Activated naive CD8-positive, alpha-beta T cell treated with anti-CD3 and anti-CD28 coated beads, Interleukin-2, amount 10 ng/mL, durations not matched to agents 7 days and 5 days (primary cell): ENCODE results near the gene HEG1. TPM values are rescaled to one million over a fixed set of nuclear protein-coding genes. Genes with fewer than 3 reads are reported as not detected.

Source experiments
- ATAC-seq: fragments of 150-1000 bp; cut with Tn5 transposase; one replicate; pipeline ENCODE4 v1.10.0; 2021; ENCODE audit warnings: low read depth, moderate library complexity
- POLR2A ChIA-PET: fragments of 350-600 bp; sonication (Branson Sonifier 250); formaldehyde crosslinking; loops from one replicate; lab custom pipeline; 2021; ENCODE audit warnings: antibody characterized with exemption; lab: Charles Lee
- DNase-seq: peaks from one replicate; pipeline ENCODE4 v3.0.0; 2021
- H3K27ac Mint-ChIP-seq: one replicate; pipeline ENCODE4 v1.8.0; 2022; ENCODE audit warnings: mild to moderate bottlenecking, mixed read lengths
- H3K27me3 Mint-ChIP-seq: one replicate; pipeline ENCODE4 v1.8.0; 2022; ENCODE audit warnings: mild to moderate bottlenecking, moderate library complexity, mixed read lengths
- H3K36me3 Mint-ChIP-seq: one replicate; pipeline ENCODE4 v1.8.0; 2021; ENCODE audit warnings: mild to moderate bottlenecking, mixed read lengths
- H3K4me1 Mint-ChIP-seq: one replicate; pipeline ENCODE4 v1.8.0; 2021; ENCODE audit warnings: mixed read lengths
- H3K4me3 Mint-ChIP-seq: one replicate; pipeline ENCODE4 v1.8.0; 2022; ENCODE audit warnings: mild to moderate bottlenecking, moderate library complexity, mixed read lengths
- H3K9me3 Mint-ChIP-seq: one replicate; pipeline ENCODE4 v1.8.0; 2021; ENCODE audit warnings: mixed read lengths
- total RNA-seq, 2 experiments: library from RNA; stranded (reverse); gene quantifications; one replicate each; pipeline ENCODE4 v1.2.3, GENCODE V29; 2021

HEG1 gene
- total RNA-seq, 2 experiments from 2014 or later: 49.1 to 49.5 TPM

DNA sequence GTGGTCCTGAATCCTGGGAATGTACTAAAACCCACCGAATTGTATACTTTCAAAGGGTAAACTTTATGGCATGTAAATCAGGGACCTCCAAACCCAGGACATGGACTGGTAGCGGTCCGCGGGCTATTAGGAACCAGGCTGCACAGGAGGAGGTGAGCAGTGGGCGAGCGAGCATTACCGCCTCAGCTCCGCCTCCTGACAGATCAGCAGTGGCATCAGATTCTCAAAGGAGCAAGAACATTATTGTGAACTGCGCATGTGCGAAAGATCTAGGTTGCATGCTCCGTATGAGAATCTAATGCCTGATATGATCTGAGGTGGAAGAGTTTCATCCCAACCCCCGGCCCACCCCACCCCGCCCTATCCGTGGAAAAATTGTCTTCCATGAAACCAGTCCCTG lies 22.2 kb downstream of the HEG1 start:
- H3K4me1 Mint-ChIP-seq: peaks cover 33% of the 10 kb centered on the region
- H3K27ac Mint-ChIP-seq: no peak overlapping the region
- ATAC-seq (no peak), DNase-seq (no peak)
- POLR2A ChIA-PET: interaction anchor here (0.6 to 1.0 kb wide), 2 partner anchors 19 to 42 kb away, joined by 3 to 4 read pairs; no protein-coding TSS in a partner anchor
- no peaks in the 10 kb centered on the region for H3K27me3 Mint-ChIP-seq
- H3K9me3 Mint-ChIP-seq: peaks cover 10% of the 10 kb centered on the region
- H3K4me3 Mint-ChIP-seq: no peak overlapping the region
- peaks cover 72% of the 10 kb centered on the region for H3K36me3 Mint-ChIP-seq

DNA sequence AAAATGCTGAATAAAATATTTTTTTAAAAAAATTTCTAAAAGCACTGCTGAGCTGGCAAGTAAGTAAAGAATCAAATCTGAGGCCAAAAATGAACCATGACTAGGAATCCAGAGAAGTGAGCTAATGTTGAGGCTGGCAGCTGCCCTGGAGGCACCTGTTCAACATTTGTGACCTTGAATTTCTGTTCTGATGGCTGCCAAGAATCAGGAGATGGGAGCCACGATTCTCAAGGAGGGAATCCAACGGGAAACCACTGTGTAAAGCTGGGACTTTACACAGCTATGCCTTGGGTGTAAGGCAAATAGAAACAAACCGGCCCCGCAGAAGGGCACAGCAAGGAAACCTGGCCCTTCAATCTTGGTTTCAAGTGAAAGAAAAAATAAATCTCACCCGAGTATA lies 22.7 kb downstream of the HEG1 start:
- POLR2A ChIA-PET: interaction anchor here (0.5 to 1.4 kb wide), 5 partner anchors 10 to 182 kb away, joined by 3 to 5 read pairs (median 4); no protein-coding TSS in a partner anchor
- H3K36me3 Mint-ChIP-seq: peaks cover 72% of the 10 kb centered on the region
- H3K4me1 Mint-ChIP-seq: peaks cover 34% of the 10 kb centered on the region
- ATAC-seq: no peak
- peaks cover 10% of the 10 kb centered on the region for H3K9me3 Mint-ChIP-seq
- H3K27me3 Mint-ChIP-seq: no peaks in the 10 kb centered on the region
- H3K27ac Mint-ChIP-seq: no peak overlapping the region
- no peak overlapping the region for H3K4me3 Mint-ChIP-seq
- no peak for DNase-seq

GRCh38 chr3:125032683-125033082 lies 23.1 kb downstream of the HEG1 start:
- Mint-ChIP-seq H3K4me3 (no peak overlapping the region), H3K27ac (peak overlapping the region; percentile 43), H3K9me3 (peaks cover 9% of the 10 kb centered on the region), H3K4me1 (peaks cover 37% of the 10 kb centered on the region), H3K36me3 (peaks cover 72% of the 10 kb centered on the region), H3K27me3 (no peaks in the 10 kb centered on the region)
- no peak for ATAC-seq
- POLR2A ChIA-PET: interaction anchor here (0.5 to 1.4 kb wide), 5 partner anchors 11 to 182 kb away, joined by 3 to 5 read pairs (median 4); no protein-coding TSS in a partner anchor
- no peak for DNase-seq

GRCh38 chr3:125032100-125032643 lies 23.6 kb downstream of the HEG1 start:
- no peaks in the 10 kb centered on the region for H3K27me3 Mint-ChIP-seq
- H3K36me3 Mint-ChIP-seq: peaks cover 74% of the 10 kb centered on the region
- no peak overlapping the region for H3K4me3 Mint-ChIP-seq
- H3K4me1 Mint-ChIP-seq: peaks cover 41% of the 10 kb centered on the region
- DNase-seq: no peak
- H3K27ac Mint-ChIP-seq: peak overlapping the region; percentile 43
- POLR2A ChIA-PET: interaction anchor here (0.8 to 1.4 kb wide), 2 partner anchors 11 to 13 kb away, joined by 4 read pairs; no protein-coding TSS in a partner anchor
- ATAC-seq: no peak
- peaks cover 7% of the 10 kb centered on the region for H3K9me3 Mint-ChIP-seq

DNA sequence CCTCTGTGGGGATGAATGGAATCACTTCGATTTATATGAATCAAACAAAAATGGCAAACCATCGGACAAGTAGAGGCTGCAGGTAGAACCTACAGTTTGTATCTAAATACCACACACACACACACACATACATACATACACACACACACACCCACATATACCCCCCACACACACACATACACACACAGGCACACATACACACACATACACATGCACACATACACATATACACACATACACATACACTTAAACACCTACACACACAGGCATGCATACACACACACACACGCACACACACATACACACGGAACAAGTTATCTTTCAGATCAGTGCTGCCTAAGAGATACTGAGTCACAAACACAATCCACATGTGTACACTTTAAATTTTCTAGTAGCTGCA lies 24.3 kb downstream of the HEG1 start:
- peaks cover 7% of the 10 kb centered on the region for H3K9me3 Mint-ChIP-seq
- H3K4me1 Mint-ChIP-seq: peaks cover 43% of the 10 kb centered on the region
- H3K27ac Mint-ChIP-seq: no peak overlapping the region
- no peaks in the 10 kb centered on the region for H3K27me3 Mint-ChIP-seq
- no peak overlapping the region for H3K4me3 Mint-ChIP-seq
- DNase-seq (no peak), ATAC-seq (no peak)
- POLR2A ChIA-PET: no interaction called here
- peaks cover 77% of the 10 kb centered on the region for H3K36me3 Mint-ChIP-seq

GRCh38 chr3:125028657-125029056 lies 27.1 kb downstream of the HEG1 start:
- POLR2A ChIA-PET: interaction anchor here (1.0 kb wide), 1 partner anchor 23 kb away, joined by 7 read pairs; no protein-coding TSS in a partner anchor
- peak overlapping the region; percentile 73 for H3K27ac Mint-ChIP-seq
- H3K4me1 Mint-ChIP-seq: peaks cover 57% of the 10 kb centered on the region
- peak overlapping the region; percentile 2 for H3K4me3 Mint-ChIP-seq
- DNase-seq (no peak), ATAC-seq (no peak)
- no peaks in the 10 kb centered on the region for H3K27me3 Mint-ChIP-seq
- peaks cover 1% of the 10 kb centered on the region for H3K9me3 Mint-ChIP-seq
- H3K36me3 Mint-ChIP-seq: peaks cover 86% of the 10 kb centered on the region

DNA sequence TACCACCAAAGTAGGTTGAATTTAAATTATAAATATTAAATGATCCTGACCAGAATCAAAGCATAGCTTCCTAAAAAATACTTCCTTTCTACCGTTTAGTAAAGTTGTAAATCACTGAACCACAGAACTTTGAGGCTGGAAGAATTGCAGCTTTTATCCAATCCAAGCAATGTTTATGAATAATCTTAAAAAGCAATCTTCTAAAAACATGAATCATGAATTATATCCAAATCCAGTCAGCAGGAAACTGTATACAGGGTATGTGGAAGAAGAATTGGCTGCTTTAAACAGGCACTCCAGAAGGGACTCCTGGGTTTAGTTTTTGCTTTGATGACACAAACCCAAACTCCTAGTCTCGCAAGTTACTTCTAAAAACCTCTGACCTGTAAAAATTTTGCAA lies 30.2 kb downstream of the HEG1 start:
- peaks cover 65% of the 10 kb centered on the region for H3K4me1 Mint-ChIP-seq
- peaks cover 80% of the 10 kb centered on the region for H3K36me3 Mint-ChIP-seq
- POLR2A ChIA-PET: interaction anchor here (1.2 kb wide), 1 partner anchor 26 kb away, joined by 3 read pairs; no protein-coding TSS in a partner anchor
- H3K9me3 Mint-ChIP-seq: no peaks in the 10 kb centered on the region
- no peak overlapping the region for H3K4me3 Mint-ChIP-seq
- no peaks in the 10 kb centered on the region for H3K27me3 Mint-ChIP-seq
- ATAC-seq (no peak), DNase-seq (no peak)
- no peak overlapping the region for H3K27ac Mint-ChIP-seq

- POLR2A ChIA-PET: interaction anchor here (1.2 kb wide), 1 partner anchor 27 kb away, joined by 3 read pairs; no protein-coding TSS in a partner anchor
- H3K9me3 Mint-ChIP-seq: no peaks in the 10 kb centered on the region
- H3K27me3 Mint-ChIP-seq: no peaks in the 10 kb centered on the region
- H3K27ac Mint-ChIP-seq: peak overlapping the region; percentile 55
- peak overlapping the region; percentile 31 for H3K4me3 Mint-ChIP-seq
- H3K4me1 Mint-ChIP-seq: peaks cover 63% of the 10 kb centered on the region
- peaks cover 79% of the 10 kb centered on the region for H3K36me3 Mint-ChIP-seq
- no peak for DNase-seq
- ATAC-seq: no peak
Measured at GRCh38 chr3:125024817-125025216, 31.0 kb downstream of the HEG1 start.

DNA sequence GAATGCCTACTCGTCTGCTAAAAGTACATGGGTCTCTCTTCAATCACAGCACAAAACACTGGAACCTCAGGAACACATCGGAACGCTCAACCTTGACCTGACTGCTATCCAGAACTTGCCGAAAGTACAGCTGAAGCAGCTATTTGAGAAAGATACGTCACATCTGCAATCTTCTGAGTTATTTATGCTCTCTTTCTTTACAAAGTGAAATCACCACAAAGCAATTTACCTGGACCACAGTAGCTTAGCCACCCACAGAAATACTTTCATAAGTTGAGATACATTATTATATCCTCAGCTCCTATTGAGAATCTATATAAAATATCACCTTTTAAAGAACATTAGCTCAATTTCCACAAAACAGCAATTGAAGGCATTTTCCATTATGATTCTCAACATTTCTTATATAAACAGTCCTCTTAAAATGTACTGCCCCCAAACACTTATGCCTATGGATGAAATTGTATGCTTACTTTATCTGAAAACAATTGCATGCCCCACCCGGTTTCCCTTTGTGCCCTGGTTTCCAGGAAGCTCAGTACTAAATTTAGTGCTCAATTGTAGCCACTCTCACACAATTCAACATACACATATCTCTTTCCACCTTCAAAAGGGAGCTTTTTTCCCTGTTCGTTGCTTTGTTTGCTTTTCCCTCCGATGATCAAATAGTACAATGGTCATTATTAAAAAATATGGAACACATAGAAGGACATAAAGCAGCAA lies 31.8 kb downstream of the HEG1 start:
- H3K4me1 Mint-ChIP-seq: peaks cover 69% of the 10 kb centered on the region
- POLR2A ChIA-PET: interaction anchor here (0.9 kb wide), 1 partner anchor 495 kb away, joined by 3 read pairs; the partner anchor contains the start of gene SNX4
- no peaks in the 10 kb centered on the region for H3K9me3 Mint-ChIP-seq
- no peak for DNase-seq
- H3K27me3 Mint-ChIP-seq: no peaks in the 10 kb centered on the region
- peak overlapping the region; percentile 49 for H3K4me3 Mint-ChIP-seq
- ATAC-seq: peak; percentile 32
- peak overlapping the region; percentile 40 for H3K27ac Mint-ChIP-seq
- H3K36me3 Mint-ChIP-seq: peaks cover 79% of the 10 kb centered on the region

DNA sequence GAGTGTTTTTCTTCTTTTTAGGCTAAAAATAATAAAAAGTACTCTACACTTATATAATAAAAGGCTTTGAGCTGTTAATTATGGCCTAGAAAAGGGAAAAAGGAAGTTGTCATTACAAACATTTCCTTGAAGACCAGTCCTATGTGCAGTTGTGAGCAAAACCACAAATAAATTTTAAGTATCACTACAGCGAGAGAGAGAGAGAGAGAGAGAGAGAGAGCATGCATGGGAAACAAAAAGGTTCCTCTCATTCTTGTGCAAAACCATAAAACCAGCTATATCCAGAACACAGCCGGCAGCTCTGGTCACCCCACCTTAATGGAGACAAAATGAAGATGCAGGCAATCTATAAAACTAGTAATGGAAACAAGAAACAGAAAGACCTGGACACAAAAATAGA lies 33.6 kb downstream of the HEG1 start:
- peak overlapping the region; percentile 10 for H3K27ac Mint-ChIP-seq
- POLR2A ChIA-PET: interaction anchor here (0.6 to 1.3 kb wide), 3 partner anchors 30 to 170 kb away, joined by 3 to 5 read pairs (median 3); no protein-coding TSS in a partner anchor
- peak overlapping the region; percentile 54 for H3K4me3 Mint-ChIP-seq

DNA sequence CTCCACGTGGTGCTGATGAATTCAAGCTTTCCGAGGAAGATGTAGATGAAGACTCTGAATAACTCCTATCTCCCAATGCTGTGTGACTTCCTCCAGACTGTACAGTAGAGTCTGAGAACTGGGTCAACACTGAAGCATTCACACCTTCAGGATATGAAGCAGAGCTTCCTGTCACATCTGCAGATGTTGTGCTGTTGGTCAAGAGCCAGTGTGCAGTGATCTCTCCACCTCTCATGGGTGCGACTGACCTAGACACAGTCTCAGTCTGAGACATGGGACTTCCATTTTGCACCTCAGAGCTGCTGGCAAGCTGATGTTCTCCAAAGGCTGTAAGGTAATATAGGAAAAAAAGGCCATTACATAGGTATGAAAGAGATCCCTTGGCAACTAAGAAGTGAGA lies 36.5 kb downstream of the HEG1 start:
- Mint-ChIP-seq H3K4me3 (no peak overlapping the region), H3K4me1 (peaks cover 42% of the 10 kb centered on the region), H3K27me3 (no peaks in the 10 kb centered on the region), H3K9me3 (no peaks in the 10 kb centered on the region), H3K27ac (peak overlapping the region; percentile 64), H3K36me3 (peaks cover 61% of the 10 kb centered on the region)
- no peak for ATAC-seq
- POLR2A ChIA-PET: interaction anchor here (1.3 to 1.4 kb wide), 2 partner anchors 11 to 123 kb away, joined by 3 to 4 read pairs; no protein-coding TSS in a partner anchor
- no peak for DNase-seq

More for the DNA sequence above, 33.6 kb downstream of the HEG1 start:
- H3K27me3 Mint-ChIP-seq: no peaks in the 10 kb centered on the region
- H3K9me3 Mint-ChIP-seq: no peaks in the 10 kb centered on the region
- peak; percentile 52 for ATAC-seq
- H3K4me1 Mint-ChIP-seq: peaks cover 61% of the 10 kb centered on the region
- peaks cover 76% of the 10 kb centered on the region for H3K36me3 Mint-ChIP-seq
- no peak for DNase-seq

- Mint-ChIP-seq H3K9me3 (no peaks in the 10 kb centered on the region), H3K36me3 (peaks cover 64% of the 10 kb centered on the region), H3K4me1 (peaks cover 29% of the 10 kb centered on the region), H3K27ac (no peak overlapping the region), H3K4me3 (no peak overlapping the region), H3K27me3 (no peaks in the 10 kb centered on the region)
- POLR2A ChIA-PET: no interaction called here
- ATAC-seq: no peak
- no peak for DNase-seq
Measured at GRCh38 chr3:125017406-125017805, 38.4 kb downstream of the HEG1 start.

DNA sequence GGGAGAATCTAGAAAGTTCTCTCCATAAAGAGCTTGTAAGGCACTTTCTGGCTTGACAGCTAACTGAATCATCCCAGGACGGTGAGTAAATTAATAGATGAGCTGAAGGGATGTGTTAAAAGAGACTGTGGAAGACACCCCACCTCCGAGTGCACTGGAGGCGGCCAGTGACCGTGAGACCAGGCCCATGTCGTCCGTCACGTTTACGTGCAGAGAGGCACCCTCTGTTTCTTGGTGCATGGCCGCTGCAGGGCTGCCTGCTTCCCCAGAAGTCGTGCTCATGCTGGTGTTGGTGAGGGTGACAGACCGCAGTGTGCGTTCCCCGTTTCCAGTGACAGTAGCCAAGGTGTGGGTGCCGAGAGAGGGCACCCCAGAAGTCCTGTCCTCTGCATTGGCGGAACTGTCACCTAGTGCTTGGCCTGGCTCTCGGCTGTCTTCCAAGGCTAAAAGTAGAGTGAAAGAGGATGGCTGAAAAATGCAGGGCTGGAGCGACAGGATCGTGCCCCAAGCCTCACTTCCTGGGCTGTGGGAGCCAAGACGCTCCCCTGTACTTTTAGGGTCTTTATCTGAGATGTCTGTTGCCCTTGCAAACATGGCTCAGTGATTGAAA lies 41.1 kb downstream of the HEG1 start:
- Mint-ChIP-seq H3K9me3 (no peaks in the 10 kb centered on the region), H3K4me1 (peaks cover 31% of the 10 kb centered on the region), H3K27ac (no peak overlapping the region), H3K27me3 (no peaks in the 10 kb centered on the region), H3K36me3 (peaks cover 73% of the 10 kb centered on the region), H3K4me3 (no peak overlapping the region)
- ATAC-seq (no peak), DNase-seq (no peak)
- POLR2A ChIA-PET: no interaction called here
